ENCODE results near the gene RAC2.
A peak's percentile ranks its signal among the peaks of the same experiment; 100 is the strongest.
"Not testable (repeated sequence)": the region's sequence is repeated elsewhere in the genome, so short reads cannot be mapped to it uniquely, and the experiment has no call there.

The RAC2 gene

GRCh38 chr22:37201443-37201820, 42.6 kb downstream of the RAC2 start:
- DNase-seq, result not testable (repeated sequence)

- DNase-seq, result no peak
Measured at GRCh38 chr22:37199760-37200108, 44.3 kb downstream of the RAC2 start.

- peak; percentile 98 to 99 for DNase-seq
Measured at GRCh38 chr22:37199103-37199759, 44.8 kb downstream of the RAC2 start.

GRCh38 chr22:37198258-37199102, 45.6 kb downstream of the RAC2 start:
- DNase-seq, result peak; percentile 87 to 89

- no peak for DNase-seq
Measured at GRCh38 chr22:37197451-37198257, 46.4 kb downstream of the RAC2 start.

- no peak for DNase-seq
Measured at GRCh38 chr22:37196539-37197450, 47.3 kb downstream of the RAC2 start.

GRCh38 chr22:37195921-37196320, 48.1 kb downstream of the RAC2 start:
- DNase-seq, result no peak

GRCh38 chr22:37194750-37195149, 49.3 kb downstream of the RAC2 start:
- DNase-seq, result no peak

GRCh38 chr22:37193629-37194191, 50.4 kb downstream of the RAC2 start:
- DNase-seq, result peak in 1 of 2 experiments; percentile 9

- no peak for DNase-seq
Measured at GRCh38 chr22:37192741-37193140, 51.3 kb downstream of the RAC2 start.

- no peak for DNase-seq
Measured at GRCh38 chr22:37192204-37192603, 51.9 kb downstream of the RAC2 start.

- DNase-seq, result no peak
Measured at GRCh38 chr22:37190262-37190780, 53.7 kb downstream of the RAC2 start.

- DNase-seq, result no peak
Measured at GRCh38 chr22:37188901-37189466, 55.1 kb downstream of the RAC2 start.

GRCh38 chr22:37187891-37188761, 55.9 kb downstream of the RAC2 start, which contains the start of gene C1QTNF6:
Gene C1QTNF6, minus strand, starts transcription at chr22:37188247. Its CDS starts 34 bp downstream, at chr22:37188213.
- no peak for DNase-seq

GRCh38 chr22:37187552-37187890, 56.5 kb downstream of the RAC2 start:
- DNase-seq, result no peak

- no peak for DNase-seq
Measured at GRCh38 chr22:37186997-37187522, 57.0 kb downstream of the RAC2 start.

- DNase-seq, result no peak
Measured at GRCh38 chr22:37186228-37186996, 57.7 kb downstream of the RAC2 start.

- DNase-seq, result no peak
Measured at GRCh38 chr22:37185646-37186227, 58.3 kb downstream of the RAC2 start.
